ENCODE measurements around the gene ZNF729.

GRCh38 chr19:22257916-22258315, 28.3 kb upstream of the ZNF729 start:
- no peak for TF ChIP-seq CTCF (IDR thresholded peaks at IDR 0.05)
- no peak for TF ChIP-seq POLR2A (IDR thresholded peaks at IDR 0.05)

Measured in heart left ventricle (tissue), 13 donors.